Measurements from ENCODE around the gene GNG8. TPM values are rescaled to one million over a fixed set of nuclear protein-coding genes. Genes with fewer than 3 reads are reported as not detected.

Gene GNG8
- total and polyA plus RNA-seq, 2 experiments from 2014 or later: 5.9 TPM; not detected in 1

DNA sequence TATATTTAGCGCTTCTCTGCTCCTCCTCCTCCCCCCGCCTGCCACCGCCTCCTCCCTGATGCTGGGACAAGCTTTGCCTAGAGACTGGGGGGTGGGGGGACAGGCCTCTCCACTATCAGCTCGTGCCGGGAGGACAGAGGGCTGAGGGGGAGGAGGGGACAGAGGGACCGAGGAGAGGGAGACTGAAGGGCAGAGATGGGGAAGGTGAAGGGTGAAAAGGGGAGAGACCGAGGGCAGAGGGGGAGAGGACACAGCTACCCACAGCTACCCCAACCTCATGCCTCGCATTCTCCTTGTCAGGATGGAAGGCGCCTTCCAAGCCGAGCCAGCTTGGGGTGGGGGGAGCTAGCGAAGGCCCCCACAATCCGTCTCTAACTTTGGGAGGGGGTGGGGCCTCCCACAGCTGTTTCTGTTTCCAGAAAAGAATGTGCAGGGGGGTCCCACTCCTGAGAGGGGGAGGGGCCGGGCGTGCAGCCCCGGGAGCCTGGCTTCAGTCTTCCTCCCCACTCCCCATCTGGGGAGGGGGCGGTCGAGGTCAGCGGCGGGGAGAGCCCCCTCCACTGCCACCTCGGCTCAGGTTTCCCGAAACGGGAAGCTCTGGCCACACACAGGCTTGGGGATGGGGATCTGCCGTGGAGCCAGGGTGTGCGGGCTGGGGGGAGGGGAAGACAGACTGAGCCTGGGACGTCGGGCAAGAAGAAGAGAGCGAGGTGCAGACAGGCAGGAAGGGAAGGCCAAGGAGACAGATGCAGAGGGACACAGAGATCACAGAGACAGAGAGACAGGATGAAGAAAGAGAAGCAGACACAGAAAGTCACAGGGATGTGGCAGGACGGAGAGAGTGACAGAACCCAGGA lies 23.4 kb upstream of the GNG8 start (continued):
- TF ChIP-seq, protein P1, sequence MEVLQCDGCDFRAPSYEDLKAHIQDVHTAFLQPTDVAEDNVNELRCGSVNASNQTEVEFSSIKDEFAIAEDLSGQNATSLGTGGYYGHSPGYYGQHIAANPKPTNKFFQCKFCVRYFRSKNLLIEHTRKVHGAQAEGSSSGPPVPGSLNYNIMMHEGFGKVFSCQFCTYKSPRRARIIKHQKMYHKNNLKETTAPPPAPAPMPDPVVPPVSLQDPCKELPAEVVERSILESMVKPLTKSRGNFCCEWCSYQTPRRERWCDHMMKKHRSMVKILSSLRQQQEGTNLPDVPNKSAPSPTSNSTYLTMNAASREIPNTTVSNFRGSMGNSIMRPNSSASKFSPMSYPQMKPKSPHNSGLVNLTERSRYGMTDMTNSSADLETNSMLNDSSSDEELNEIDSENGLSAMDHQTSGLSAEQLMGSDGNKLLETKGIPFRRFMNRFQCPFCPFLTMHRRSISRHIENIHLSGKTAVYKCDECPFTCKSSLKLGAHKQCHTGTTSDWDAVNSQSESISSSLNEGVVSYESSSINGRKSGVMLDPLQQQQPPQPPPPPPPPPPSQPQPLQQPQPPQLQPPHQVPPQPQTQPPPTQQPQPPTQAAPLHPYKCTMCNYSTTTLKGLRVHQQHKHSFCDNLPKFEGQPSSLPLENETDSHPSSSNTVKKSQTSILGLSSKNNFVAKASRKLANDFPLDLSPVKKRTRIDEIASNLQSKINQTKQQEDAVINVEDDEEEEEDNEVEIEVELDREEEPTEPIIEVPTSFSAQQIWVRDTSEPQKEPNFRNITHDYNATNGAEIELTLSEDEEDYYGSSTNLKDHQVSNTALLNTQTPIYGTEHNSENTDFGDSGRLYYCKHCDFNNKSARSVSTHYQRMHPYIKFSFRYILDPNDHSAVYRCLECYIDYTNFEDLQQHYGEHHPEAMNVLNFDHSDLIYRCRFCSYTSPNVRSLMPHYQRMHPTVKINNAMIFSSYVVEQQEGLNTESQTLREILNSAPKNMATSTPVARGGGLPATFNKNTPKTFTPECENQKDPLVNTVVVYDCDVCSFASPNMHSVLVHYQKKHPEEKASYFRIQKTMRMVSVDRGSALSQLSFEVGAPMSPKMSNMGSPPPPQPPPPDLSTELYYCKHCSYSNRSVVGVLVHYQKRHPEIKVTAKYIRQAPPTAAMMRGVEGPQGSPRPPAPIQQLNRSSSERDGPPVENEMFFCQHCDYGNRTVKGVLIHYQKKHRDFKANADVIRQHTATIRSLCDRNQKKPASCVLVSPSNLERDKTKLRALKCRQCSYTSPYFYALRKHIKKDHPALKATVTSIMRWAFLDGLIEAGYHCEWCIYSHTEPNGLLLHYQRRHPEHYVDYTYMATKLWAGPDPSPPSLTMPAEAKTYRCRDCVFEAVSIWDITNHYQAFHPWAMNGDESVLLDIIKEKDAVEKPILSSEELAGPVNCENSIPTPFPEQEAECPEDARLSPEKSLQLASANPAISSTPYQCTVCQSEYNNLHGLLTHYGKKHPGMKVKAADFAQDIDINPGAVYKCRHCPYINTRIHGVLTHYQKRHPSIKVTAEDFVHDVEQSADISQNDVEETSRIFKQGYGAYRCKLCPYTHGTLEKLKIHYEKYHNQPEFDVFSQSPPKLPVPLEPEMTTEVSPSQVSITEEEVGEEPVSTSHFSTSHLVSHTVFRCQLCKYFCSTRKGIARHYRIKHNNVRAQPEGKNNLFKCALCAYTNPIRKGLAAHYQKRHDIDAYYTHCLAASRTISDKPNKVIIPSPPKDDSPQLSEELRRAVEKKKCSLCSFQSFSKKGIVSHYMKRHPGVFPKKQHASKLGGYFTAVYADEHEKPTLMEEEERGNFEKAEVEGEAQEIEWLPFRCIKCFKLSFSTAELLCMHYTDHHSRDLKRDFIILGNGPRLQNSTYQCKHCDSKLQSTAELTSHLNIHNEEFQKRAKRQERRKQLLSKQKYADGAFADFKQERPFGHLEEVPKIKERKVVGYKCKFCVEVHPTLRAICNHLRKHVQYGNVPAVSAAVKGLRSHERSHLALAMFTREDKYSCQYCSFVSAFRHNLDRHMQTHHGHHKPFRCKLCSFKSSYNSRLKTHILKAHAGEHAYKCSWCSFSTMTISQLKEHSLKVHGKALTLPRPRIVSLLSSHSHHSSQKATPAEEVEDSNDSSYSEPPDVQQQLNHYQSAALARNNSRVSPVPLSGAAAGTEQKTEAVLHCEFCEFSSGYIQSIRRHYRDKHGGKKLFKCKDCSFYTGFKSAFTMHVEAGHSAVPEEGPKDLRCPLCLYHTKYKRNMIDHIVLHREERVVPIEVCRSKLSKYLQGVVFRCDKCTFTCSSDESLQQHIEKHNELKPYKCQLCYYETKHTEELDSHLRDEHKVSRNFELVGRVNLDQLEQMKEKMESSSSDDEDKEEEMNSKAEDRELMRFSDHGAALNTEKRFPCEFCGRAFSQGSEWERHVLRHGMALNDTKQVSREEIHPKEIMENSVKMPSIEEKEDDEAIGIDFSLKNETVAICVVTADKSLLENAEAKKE (CRISPR knock-in tag; IDR thresholded peaks at IDR 0.05): no peak

DNA sequence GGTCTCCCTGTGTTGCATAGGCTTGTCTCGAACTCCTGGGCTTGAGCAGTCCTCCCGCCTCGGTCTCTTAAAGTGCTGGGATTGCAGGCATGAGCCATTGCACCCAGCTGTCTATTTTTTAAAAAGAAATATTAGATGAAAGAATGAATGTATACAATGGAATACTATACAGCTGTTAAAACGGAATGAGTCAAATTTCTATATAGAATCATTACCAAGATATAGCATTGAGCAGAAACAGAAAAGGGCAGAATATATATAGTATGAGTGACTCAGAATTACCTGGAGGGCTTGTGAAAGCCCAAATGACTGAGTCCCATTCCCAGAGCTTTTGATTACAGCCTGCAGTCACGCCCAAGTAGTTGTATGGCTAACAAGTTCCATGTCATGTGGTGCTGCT lies 20.5 kb upstream of the GNG8 start:
- Histone ChIP-seq H3K27ac (ENCODE audit: low read depth) (no peak overlapping the region), H3K27me3 (ENCODE audit: insufficient read depth) (peaks cover 30% of the 10 kb centered on the region), H3K36me3 (ENCODE audit: insufficient read depth) (no peaks in the 10 kb centered on the region), H3K4me3 (no peak overlapping the region), H3K79me2 (replicated peaks; ENCODE audit: insufficient read depth) (no peaks in the 10 kb centered on the region), H3K4me1 (ENCODE audit: insufficient read depth) (peaks cover 28% of the 10 kb centered on the region), H2AFZ (no peak overlapping the region), H3K9me2 (ENCODE audit: insufficient read depth) (no peaks in the 10 kb centered on the region), H4K20me1 (replicated peaks; ENCODE audit: insufficient read depth) (no peaks in the 10 kb centered on the region), H3K4me2 (no peak overlapping the region), H3F3A (replicated peaks; ENCODE audit: low read depth) (peaks cover 11% of the 10 kb centered on the region)
- no peak for DNase-seq (ENCODE audit: low spot score)
- Mint-ChIP-seq H3K27me3 (ENCODE audit: insufficient read depth, low read depth, poor library complexity) (peaks cover 29% of the 10 kb centered on the region), H3K27ac (no peak overlapping the region), H3K9me3 (no peaks in the 10 kb centered on the region; the same call in 2 of the 3 replicates), H3K4me1 (peaks cover 28% of the 10 kb centered on the region), H3K4me3 (no peak overlapping the region; the same call in 2 of the 3 replicates), H3K36me3 (ENCODE audit: low read depth) (no peaks in the 10 kb centered on the region)
- ATAC-seq: no peak
- TF ChIP-seq, protein P1 (CRISPR knock-in tag; IDR thresholded peaks at IDR 0.05): no peak
- TF ChIP-seq, protein P2, sequence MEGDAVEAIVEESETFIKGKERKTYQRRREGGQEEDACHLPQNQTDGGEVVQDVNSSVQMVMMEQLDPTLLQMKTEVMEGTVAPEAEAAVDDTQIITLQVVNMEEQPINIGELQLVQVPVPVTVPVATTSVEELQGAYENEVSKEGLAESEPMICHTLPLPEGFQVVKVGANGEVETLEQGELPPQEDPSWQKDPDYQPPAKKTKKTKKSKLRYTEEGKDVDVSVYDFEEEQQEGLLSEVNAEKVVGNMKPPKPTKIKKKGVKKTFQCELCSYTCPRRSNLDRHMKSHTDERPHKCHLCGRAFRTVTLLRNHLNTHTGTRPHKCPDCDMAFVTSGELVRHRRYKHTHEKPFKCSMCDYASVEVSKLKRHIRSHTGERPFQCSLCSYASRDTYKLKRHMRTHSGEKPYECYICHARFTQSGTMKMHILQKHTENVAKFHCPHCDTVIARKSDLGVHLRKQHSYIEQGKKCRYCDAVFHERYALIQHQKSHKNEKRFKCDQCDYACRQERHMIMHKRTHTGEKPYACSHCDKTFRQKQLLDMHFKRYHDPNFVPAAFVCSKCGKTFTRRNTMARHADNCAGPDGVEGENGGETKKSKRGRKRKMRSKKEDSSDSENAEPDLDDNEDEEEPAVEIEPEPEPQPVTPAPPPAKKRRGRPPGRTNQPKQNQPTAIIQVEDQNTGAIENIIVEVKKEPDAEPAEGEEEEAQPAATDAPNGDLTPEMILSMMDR (conservative IDR thresholded peaks at IDR 0.05; ENCODE audit: low read depth in 2 of 2): no peak
- no peak for TF ChIP-seq ZNF331 (CRISPR knock-in tag; IDR thresholded peaks at IDR 0.05; ENCODE audit: low read depth)
- TF ChIP-seq STAT1 (IDR thresholded peaks at IDR 0.05; ENCODE audit: unreplicated experiment): no peak
- TF ChIP-seq ZNF114 (CRISPR knock-in tag; IDR thresholded peaks at IDR 0.05): no peak

Data from GM23338 (cell line).